Measurements from ENCODE around the gene GPSM1. TPM values are rescaled to one million over a fixed set of nuclear protein-coding genes. Genes with fewer than 3 reads are reported as not detected.

The GPSM1 gene
- total and polyA plus RNA-seq, 9 of the 15 experiments (the other 6 are each of a cell fraction or from before 2014, with no cell fraction given): 0.04 to 14.2 (median 3.1) TPM

DNA sequence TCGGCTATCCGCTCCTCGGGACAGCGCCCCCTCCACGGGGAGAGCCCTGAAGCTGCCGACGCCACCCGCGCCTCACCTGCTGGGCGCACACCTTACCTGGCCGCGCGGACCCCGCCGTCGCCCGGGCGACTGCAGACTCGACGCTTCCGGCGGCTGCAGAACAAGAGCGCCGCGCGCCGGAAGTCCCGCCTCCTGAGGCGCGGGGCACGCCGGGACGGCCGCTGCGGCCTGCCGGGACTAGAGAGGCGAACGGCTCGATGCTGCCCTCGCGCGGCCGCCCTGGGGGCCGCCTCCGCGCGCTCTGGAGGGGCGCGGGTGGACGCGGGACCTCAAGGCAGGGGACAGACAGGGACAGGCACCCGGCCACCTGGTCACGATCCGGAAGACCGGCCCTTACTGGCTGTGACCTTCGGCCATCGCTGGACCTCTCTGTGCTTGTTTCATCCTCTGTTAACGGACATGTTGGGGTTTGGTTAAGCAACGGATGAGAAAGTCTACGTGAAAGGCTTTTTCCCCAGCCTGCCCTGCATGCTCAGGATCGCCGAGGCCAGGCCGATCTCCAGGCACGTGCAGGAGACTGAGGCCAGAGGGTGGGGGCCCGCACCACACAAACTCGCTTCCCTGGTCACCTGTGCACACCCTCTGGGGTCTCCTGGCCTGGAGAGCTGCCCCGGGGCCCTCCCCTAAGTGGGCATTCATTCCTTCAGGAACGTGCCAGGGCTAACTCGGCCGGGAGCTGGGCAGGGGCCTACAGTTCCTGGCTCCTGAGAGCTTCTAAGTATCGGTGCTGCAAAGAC, 72.9 kb downstream of the GPSM1 start, which contains the start of gene SNAPC4 (continued):
- no peak for TF ChIP-seq CHD1 (IDR thresholded peaks at IDR 0.05; ENCODE audit: low read length)
- TF ChIP-seq, protein P1, sequence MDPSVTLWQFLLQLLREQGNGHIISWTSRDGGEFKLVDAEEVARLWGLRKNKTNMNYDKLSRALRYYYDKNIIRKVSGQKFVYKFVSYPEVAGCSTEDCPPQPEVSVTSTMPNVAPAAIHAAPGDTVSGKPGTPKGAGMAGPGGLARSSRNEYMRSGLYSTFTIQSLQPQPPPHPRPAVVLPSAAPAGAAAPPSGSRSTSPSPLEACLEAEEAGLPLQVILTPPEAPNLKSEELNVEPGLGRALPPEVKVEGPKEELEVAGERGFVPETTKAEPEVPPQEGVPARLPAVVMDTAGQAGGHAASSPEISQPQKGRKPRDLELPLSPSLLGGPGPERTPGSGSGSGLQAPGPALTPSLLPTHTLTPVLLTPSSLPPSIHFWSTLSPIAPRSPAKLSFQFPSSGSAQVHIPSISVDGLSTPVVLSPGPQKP (CRISPR knock-in tag; IDR thresholded peaks at IDR 0.05): no peak
- no peak for TF ChIP-seq JUNB (CRISPR knock-in tag; conservative IDR thresholded peaks at IDR 0.05)
- TF ChIP-seq RFX5 (IDR thresholded peaks at IDR 0.05; ENCODE audit: low read depth, low read length): no peak
- no peak for TF ChIP-seq ZNF717 (CRISPR knock-in tag; IDR thresholded peaks at IDR 0.05)
- peak; percentile 84 for TF ChIP-seq RFX1 (IDR thresholded peaks at IDR 0.05)
- TF ChIP-seq LARP7 (IDR thresholded peaks at IDR 0.05): no peak
- no peak for TF ChIP-seq NBN (IDR thresholded peaks at IDR 0.05; ENCODE audit: low read depth)
- TF ChIP-seq ZNF561 (CRISPR knock-in tag; conservative IDR thresholded peaks at IDR 0.05): no peak
- TF ChIP-seq, protein P2, sequence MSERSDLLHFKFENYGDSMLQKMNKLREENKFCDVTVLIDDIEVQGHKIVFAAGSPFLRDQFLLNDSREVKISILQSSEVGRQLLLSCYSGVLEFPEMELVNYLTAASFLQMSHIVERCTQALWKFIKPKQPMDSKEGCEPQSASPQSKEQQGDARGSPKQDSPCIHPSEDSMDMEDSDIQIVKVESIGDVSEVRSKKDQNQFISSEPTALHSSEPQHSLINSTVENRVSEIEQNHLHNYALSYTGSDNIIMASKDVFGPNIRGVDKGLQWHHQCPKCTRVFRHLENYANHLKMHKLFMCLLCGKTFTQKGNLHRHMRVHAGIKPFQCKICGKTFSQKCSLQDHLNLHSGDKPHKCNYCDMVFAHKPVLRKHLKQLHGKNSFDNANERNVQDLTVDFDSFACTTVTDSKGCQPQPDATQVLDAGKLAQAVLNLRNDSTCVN (CRISPR knock-in tag; IDR thresholded peaks at IDR 0.05): no peak
- no peak for TF ChIP-seq NELFE (IDR thresholded peaks at IDR 0.05; ENCODE audit: insufficient read depth, insufficient read length)
- peak; percentile 68; the same call in 1 of the 2 replicates for TF ChIP-seq TCF7 (IDR thresholded peaks at IDR 0.05; ENCODE audit: borderline replicate concordance)
- TF ChIP-seq, protein P3, sequence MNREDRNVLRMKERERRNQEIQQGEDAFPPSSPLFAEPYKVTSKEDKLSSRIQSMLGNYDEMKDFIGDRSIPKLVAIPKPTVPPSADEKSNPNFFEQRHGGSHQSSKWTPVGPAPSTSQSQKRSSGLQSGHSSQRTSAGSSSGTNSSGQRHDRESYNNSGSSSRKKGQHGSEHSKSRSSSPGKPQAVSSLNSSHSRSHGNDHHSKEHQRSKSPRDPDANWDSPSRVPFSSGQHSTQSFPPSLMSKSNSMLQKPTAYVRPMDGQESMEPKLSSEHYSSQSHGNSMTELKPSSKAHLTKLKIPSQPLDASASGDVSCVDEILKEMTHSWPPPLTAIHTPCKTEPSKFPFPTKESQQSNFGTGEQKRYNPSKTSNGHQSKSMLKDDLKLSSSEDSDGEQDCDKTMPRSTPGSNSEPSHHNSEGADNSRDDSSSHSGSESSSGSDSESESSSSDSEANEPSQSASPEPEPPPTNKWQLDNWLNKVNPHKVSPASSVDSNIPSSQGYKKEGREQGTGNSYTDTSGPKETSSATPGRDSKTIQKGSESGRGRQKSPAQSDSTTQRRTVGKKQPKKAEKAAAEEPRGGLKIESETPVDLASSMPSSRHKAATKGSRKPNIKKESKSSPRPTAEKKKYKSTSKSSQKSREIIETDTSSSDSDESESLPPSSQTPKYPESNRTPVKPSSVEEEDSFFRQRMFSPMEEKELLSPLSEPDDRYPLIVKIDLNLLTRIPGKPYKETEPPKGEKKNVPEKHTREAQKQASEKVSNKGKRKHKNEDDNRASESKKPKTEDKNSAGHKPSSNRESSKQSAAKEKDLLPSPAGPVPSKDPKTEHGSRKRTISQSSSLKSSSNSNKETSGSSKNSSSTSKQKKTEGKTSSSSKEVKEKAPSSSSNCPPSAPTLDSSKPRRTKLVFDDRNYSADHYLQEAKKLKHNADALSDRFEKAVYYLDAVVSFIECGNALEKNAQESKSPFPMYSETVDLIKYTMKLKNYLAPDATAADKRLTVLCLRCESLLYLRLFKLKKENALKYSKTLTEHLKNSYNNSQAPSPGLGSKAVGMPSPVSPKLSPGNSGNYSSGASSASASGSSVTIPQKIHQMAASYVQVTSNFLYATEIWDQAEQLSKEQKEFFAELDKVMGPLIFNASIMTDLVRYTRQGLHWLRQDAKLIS (CRISPR knock-in tag; IDR thresholded peaks at IDR 0.05): no peak; the same call in 1 of the 2 replicates
- TF ChIP-seq, protein P4, sequence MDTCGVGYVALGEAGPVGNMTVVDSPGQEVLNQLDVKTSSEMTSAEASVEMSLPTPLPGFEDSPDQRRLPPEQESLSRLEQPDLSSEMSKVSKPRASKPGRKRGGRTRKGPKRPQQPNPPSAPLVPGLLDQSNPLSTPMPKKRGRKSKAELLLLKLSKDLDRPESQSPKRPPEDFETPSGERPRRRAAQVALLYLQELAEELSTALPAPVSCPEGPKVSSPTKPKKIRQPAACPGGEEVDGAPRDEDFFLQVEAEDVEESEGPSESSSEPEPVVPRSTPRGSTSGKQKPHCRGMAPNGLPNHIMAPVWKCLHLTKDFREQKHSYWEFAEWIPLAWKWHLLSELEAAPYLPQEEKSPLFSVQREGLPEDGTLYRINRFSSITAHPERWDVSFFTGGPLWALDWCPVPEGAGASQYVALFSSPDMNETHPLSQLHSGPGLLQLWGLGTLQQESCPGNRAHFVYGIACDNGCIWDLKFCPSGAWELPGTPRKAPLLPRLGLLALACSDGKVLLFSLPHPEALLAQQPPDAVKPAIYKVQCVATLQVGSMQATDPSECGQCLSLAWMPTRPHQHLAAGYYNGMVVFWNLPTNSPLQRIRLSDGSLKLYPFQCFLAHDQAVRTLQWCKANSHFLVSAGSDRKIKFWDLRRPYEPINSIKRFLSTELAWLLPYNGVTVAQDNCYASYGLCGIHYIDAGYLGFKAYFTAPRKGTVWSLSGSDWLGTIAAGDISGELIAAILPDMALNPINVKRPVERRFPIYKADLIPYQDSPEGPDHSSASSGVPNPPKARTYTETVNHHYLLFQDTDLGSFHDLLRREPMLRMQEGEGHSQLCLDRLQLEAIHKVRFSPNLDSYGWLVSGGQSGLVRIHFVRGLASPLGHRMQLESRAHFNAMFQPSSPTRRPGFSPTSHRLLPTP (IDR thresholded peaks at IDR 0.05; ENCODE audit: borderline replicate concordance, extremely low read depth, insufficient read length): no peak
- no peak for TF ChIP-seq RHOXF2B (CRISPR knock-in tag; conservative IDR thresholded peaks at IDR 0.05)
- no peak for TF ChIP-seq ZNF12 (CRISPR knock-in tag; IDR thresholded peaks at IDR 0.05)
- TF ChIP-seq, protein P5, sequence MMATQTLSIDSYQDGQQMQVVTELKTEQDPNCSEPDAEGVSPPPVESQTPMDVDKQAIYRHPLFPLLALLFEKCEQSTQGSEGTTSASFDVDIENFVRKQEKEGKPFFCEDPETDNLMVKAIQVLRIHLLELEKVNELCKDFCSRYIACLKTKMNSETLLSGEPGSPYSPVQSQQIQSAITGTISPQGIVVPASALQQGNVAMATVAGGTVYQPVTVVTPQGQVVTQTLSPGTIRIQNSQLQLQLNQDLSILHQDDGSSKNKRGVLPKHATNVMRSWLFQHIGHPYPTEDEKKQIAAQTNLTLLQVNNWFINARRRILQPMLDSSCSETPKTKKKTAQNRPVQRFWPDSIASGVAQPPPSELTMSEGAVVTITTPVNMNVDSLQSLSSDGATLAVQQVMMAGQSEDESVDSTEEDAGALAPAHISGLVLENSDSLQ (IDR thresholded peaks at IDR 0.05): no peak
- peak; percentile 10; the same call in 1 of the 2 replicates for TF ChIP-seq KLF13 (tag; IDR thresholded peaks at IDR 0.05; ENCODE audit: borderline replicate concordance, low read depth)

Data from K562 (cell line).